HG03558 (cell line): Measurements from ENCODE around the gene AP3B1.

Experiments used
- ATAC-seq: cut with Tn5 transposase; IDR thresholded peaks from one replicate; pipeline ENCODE4 v1.9.1; 2021; ENCODE audit warnings: moderate number of reproducible peaks; ENCODE audit not compliant: unreplicated experiment; ENCODE audit errors: extremely low read depth

The AP3B1 gene

DNA sequence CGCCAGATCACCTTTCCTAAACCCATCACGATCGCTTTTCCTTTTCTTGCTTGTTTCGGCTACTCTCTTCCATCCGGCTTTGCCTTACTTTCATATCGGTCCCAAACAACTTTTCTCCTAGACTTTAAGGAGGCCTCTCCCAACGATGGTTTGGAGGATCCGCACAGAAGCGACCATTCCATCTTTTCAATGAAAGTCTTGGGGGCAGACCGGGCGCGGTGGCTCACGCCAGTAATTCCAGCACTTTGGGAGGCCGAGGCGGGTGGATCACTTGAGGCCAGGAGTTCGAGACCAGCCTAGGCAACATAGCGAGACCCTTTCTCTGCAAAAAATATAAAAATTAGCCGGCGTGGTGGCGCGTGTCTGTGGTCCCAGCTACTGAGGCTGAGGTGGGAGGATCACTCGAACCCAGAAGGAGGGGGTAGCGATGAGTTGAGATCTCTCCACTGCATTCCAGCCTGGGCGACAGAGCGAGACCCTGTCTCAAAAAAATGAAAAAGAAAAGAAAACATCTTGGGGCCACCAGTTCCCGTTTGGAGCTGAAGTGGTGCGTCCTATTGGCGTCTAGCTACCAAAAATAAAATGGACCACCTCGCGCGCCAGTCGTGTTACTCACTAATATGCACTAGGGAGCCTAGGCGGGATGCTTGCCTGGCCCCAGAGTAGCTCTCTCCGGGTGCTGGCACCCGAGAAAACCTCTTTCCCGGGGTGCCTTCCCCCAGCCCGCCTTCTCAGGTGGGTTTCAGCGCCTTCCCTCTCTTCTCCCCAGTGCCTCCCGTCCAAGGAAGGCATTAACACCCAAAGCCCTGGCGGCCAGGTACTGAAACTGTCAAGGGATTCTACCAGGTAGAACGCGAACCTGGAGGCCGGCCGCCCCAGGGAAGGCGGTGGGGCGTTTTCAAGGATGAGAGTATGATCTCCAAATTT, 800 bp upstream of the AP3B1 start:
- peak; percentile 6 for ATAC-seq

DNA sequence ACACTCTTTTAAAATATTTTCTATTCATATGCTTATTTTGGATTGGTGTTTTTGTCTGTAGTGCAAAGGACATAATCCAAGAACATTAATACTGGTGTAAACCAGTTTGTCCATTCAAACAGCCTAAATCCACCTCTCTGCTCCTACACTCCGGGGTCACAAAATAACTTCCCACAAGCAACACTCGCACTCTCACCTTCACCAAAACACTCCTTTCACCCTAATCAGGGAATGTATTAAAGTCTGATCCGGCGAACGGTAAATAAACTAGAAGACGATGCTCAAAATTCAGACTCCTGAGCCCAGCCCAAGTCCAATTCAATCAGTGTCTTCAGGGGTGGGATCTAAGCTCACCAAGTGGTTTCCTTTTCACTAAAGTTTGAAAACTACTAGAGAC, 649 bp downstream of the AP3B1 start:
- ATAC-seq, result no peak

DNA sequence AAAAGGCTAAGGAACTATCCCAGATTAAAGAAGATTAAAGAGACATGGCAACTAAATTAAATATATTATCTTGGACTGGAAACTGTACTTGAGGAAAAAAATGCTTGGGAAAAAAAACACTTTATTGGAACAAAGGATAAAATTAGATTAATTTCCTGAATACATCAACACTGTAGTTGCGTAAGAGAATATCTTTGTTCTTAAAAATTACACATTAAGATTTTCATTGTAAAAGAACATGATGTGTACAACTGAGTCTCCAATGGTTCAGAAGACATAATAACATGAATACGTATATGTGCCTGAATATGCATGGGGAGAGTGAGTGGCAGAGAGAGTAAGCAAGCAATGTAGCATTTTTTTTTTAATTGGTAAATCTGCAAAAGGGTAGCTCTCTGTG, 2.8 kb downstream of the AP3B1 start:
- no peak for ATAC-seq

DNA sequence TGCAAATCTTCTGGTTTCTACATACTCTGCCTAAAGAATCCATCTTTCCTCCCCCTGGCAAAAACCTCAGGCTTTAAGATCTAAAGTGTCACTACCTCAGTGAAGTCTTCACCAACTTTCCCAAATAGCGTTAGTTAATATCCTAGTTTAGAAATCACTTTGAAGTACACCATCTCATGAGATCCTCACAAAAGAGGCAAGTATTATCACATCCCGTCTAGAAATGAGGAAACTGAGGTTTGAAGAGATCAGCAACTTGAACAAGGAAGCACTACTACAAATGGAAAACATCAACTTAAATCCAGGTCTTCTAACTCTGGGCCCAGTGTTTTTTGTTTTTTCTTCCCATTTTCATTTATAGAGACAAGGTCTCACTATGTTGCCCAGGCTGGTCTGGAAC, 4.6 kb downstream of the AP3B1 start:
- ATAC-seq, result no peak

DNA sequence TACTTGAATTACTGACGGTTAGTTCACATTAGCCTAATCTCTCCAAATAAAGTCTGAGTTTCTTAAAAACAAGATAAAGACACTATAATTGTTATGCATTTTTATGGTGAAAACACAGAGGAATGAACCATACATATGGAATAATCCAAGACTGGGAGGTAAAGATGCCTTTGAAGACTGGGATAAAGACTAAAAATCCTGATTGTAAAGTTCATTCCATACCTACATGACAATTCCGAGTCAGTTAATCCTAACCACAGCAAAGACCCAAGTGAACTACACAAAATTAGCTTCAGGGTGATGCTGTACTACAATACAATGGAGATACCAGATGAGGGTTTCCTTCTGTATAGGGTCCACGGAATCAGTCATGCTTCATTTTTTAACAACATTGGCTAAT, 6.3 kb downstream of the AP3B1 start:
- ATAC-seq, result no peak

DNA sequence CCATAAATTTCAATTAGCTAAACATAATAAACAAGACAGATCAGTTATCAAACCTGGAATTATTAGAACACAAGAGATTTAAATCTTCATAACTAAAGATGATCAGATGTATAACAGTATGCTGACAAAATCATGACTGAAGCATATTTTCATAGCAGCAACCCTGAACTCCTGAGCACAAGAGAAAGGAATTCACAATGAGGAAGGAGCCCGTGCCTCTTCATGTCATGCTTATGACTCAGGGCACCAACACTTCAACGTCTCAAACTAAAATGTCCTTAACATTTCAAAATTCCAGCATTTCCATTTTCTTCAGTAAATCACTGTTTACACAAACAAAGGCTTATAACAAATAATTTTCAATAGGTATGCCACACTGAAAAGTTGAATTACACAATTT, 6.7 kb downstream of the AP3B1 start:
- ATAC-seq, result no peak

DNA sequence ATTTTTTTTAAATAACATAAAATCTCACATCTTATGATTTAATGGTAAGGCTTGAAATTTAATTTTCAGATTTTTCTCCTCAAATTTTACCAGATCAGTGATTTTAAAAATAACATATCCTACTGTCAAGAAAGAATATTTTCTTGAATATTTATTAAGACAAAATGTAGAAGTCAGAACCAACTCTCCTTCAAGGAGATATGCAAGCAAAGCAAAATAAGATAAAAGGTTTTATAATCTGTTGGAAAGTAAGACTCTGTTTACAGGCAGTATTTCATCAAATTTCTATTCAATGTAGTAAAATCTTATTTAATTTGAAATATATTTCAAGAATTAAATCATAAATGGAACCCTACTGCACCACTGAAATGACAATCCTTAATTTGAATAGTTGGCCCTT, 7.3 kb downstream of the AP3B1 start:
- no peak for ATAC-seq

DNA sequence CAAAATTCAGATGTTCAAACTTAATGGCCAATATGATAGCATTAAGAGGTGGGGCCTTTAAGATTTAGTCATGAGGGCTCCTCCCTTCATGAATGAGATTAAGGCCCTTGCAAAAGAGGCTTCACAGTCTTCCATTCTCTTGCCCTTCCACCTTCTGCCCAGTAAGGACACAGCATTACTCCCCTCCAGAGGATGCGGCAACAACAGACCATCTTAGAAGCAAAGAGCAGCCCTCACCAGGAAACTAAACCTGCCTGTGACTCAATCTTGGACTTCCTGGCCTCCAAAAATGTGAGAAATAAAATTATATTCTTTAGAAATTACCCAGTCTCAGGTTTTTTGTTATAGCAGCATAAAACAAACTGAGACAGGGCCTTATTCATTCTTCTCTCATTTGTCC, 8.2 kb downstream of the AP3B1 start:
- ATAC-seq, result no peak

DNA sequence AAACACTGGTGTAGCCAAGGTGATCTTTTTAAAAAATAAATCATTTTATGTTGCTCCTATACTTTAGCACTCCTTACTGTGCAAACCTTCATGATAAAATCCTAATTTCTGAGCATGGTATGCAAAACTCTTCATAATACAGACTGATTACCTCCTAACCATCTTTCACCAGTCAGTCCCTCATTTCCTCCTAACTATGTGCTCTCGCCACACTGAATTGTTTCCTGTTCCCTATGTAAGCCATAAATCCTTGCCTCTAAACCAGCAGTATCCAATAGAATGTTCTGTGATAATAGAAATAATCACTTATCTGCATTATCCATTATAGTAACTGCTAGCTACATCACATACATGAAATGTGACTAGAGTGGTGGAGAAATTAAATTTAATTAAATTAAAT, 10.7 kb downstream of the AP3B1 start:
- ATAC-seq, result no peak

DNA sequence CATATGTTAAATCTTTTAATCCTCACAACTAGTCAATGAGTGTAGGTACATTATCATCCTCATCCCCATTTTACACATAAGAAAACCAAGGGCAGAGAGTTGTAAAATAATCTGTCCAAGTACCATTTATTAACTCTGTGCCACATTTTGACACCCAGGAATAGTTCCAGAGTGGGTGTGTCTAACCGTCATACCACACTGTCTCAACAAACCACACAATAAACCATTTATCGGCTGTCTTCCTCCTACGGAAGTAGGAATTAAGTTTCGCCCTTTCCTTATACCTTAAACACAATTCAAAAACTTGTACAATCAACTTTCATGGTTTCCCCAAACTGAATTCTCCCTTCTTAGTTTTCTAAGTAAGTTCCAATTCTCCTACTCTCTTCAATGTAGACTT, 11.4 kb downstream of the AP3B1 start:
- no peak for ATAC-seq

DNA sequence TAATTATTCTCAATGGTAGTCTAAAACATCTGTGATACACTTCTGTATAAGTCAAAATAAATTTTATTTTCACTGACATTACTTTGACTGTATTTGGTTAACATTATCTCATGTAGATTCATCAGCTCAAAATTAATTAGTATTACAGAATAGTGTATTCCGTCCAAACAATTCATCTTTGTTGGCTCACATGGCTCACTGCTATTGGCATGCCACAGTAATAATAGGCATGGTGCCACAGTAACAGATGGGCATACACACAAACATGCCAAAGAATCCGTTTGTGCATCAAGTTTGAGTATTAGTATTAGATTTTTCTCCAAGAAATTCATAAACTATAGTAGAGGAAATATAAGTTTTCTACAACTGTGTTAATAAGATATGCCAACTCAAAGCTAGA, 14.2 kb downstream of the AP3B1 start:
- no peak for ATAC-seq

DNA sequence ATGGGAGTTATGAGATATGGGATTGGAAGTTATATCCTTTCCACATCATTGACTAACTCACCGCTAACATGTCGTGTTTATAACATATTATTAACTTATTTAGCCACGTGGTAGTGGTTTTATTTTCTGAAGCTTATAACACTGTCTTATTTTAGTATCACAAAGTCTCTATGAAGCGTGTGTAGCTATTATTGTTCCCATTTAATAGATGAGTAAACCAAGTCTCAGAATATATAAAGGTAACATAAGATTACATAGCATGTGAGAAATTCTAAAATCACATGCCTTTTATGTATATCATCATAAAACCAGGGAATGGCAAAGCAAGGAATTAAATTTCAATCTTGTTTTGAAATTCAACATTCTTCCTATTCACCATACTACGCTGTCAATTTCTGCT, 15.3 kb downstream of the AP3B1 start:
- no peak for ATAC-seq

DNA sequence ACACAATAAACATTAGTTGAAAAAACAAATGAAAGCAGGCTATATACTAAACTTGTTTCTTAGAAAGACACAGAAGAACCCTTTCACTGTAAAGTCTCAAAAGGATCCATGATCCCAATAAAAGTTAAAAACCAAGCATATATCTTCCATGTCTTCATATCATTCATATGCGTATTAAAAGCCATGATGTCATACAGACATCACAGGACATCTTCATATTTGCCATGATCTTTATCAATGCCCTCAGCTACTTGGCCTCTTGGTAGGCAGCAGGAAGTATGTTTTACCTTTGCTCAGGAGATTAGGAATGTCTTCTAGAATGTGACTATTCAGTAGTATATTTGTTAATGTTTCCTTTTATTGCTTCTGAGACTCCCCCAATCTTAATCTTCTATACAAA, 16.8 kb downstream of the AP3B1 start:
- no peak for ATAC-seq

DNA sequence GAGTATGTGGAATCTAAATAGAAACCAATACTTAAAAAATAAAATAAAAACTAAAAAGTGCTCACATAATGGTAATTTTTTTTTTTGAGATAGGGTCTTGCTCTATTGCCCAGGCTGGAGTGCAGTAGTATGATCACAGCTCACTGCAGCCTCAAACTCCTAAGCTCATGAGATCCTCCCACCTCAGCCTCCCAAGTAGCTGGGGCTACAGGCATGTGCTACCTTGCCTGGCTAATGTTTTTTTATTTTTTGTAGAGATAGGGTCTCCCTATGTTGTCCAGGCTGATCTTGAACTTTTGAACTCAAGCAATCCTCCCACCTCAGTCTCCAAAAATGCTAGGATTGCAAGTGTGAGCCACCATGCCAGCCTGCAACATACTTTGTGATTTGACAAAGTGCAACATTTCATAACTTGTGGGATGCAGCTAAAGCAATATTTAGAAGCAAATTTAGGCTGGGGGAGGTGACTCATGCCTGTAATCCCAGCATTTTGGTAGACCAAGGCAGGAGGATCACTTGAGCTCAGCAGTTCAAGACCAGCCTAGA, 18.4 kb downstream of the AP3B1 start:
- ATAC-seq, result no peak

DNA sequence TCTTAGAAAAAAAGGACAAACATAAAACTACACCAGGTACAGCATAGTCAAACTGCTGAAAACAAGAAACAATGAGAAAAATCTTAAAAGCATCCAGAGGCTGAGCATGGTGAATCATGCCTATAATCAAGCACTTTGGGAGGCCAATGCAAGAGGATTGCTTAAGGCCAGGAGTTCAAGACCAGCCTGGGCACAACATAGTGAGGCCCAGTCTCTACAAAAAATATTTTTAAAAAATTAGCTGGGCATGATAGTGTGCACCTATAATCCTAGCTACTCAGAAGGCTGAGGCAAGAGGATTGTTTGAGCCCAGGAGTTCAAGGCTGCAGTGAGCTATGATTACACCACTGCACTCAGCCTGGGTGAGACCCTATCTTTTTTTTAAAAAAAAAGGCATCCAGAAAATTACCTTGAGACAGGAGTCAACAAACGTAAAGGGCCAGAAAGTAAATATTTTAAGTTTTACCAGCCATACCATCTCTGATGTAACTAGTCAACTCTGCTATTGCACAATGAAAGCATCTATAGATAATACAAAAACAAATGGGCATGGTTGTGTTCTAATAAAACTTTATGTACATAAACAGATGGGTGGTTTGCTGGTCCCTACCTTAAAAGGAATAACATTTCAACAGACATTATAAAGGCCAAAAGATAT, 19.8 kb downstream of the AP3B1 start:
- ATAC-seq, result no peak

DNA sequence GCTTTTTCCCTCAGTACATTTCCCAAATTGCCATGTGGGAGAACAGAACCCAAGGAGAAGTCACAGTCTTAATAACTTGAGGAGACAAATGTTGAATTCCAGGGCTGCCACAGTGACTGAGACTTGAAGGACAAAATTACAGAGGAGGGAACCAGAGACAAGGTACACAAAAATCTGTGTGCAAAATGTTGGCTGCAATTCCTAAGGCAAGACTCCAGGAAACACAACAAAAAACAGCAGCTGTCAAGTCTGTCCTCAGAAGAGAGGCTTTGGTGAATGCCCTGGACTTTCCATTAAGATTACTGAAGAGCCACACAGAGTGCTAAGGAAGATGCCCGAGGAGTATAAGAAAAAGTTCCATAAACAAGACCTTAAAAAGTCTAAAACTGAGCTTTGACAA, 21.1 kb downstream of the AP3B1 start:
- ATAC-seq, result no peak

DNA sequence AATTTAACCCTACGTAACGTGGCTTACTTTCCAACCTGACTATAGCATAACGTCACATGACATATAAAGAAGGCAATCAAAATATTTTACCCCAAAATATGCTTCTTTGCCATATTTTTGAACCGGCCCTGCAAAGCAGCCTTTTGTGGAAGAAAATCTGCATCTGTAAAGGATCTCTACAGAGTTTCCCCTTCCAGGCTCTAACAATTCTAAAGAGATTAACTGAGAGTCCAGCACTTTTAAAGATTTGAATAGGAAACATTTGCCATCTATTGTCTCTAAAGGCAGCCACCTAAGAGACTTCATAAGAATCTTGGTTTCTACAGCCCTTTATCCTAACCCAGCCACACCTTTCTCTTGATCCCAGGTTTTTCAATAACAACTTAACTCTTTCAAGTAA, 22.7 kb downstream of the AP3B1 start:
- no peak for ATAC-seq

DNA sequence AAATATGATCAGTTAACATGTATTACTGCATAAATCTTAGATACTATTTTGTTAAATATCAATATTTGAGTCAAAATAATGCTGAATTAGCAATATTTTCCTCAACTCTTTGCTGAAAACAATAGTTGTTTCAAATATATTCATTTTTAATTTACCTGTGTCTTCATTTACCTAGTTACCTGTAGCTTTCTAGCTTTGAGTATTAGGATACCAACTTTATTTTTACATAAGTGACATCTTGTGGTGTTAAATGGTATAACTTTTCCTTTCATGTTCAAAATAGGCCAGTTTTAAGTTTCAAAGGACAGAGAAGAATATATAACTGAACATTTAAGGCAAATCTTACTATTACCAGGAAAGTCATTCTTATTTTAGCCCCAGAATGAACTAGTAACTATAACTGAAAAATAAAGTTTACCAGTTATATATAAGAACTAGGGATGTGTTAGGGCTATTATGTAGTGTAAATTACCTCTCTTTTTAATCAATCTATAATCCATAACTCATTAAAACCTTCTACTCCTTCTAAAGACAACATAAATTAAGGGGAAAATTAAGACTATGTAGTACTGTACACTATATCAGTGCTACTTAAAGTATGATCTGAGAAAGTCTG, 25.3 kb downstream of the AP3B1 start:
- ATAC-seq, result no peak

DNA sequence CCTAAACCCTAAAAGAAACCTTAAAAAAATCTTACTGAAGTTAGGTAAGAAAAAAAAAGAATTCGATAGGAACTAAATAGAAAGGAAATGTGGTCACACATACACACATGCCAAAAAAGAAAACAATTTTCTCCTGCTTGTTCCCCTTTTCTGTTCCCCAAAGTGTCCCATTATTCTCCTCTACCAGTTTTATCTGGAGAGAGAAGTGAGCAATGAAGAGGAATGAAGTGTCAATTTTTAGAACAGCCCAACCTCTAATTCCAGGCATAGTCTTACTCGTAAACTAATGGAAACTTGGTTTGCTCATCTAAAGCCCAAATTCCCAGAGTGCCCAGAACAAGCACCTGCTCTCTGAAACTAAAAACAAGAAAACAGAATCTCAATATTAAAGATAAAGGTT, 26.1 kb downstream of the AP3B1 start:
- no peak for ATAC-seq

DNA sequence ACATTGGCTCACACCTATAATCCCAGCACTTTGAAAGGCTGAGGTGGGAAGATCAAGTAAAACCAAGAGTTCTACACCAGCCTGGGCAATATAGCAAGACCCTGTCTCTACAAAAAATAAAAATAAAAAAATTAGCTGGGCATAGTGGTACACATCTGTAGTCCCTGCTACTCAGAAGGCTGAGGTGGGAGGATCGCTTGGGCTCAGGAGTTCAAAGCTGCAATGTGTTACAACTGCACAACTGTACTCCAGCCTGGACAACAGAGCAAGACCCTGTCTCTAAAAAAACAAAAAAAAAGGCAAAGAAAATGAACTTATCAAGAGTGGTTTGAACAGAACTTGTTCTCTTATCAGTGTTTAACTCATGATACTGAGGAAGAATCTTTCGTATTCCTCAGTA, 29.3 kb downstream of the AP3B1 start:
- ATAC-seq, result no peak

DNA sequence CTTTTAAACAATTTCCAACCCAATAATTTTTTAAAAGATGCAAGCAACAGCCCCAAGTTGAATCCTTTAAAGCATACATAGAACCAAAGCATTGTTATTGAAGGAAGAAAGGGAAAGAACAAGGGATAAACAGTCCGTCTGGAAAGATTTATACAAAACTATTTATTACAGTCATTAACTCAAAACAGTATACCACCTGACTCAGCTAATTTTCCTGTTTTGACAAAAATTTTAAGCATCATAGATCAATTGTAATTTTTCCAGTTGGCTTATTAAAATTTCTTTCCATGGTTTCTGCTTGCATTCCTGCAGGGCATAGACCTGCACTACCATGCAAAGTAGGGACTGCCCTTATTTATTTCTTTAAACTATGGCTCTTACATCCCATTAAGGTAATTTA, 29.9 kb downstream of the AP3B1 start:
- no peak for ATAC-seq
